HEK293 (cell line): ENCODE data around the gene PLXNA2.

Experiments
- CTCF ChIA-PET: fragments of 350-600 bp; formaldehyde crosslinking; extraction: SDS; loops from one replicate; lab custom pipeline; 2021; ENCODE audit warnings: antibody characterized with exemption; lab: Yijun Ruan, JAX
- POLR2A ChIA-PET: fragments of 300-600 bp; formaldehyde crosslinking; extraction: SDS; loops from one replicate; lab custom pipeline; 2020; ENCODE audit warnings: antibody characterized with exemption, inconsistent platforms; lab: Yijun Ruan, JAX
- H3K27ac ChIP-seq: fragments of 200-500 bp; sonication (Bioruptor generic); 2 replicates; pipeline ENCODE4 v1.5.1; 2014; ENCODE audit warnings: low read depth, low read length, control low read depth, inconsistent platforms; ENCODE audit errors: extremely low read depth
- H3K36me3 ChIP-seq, 2 experiments: fragments of 200-500 bp in 1 of 2; sonication (Bioruptor generic) in 1 of 2; 1 replicate in 1 of 2; 2 replicates in 1 of 2; pipeline ENCODE4 v1.5.1; 2014 to 2017; ENCODE audit warnings: inconsistent platforms in 2 of 2, low read length in 2 of 2; ENCODE audit not compliant: control insufficient read depth in 2 of 2, insufficient read depth in 1 of 2
- H3K4me1 ChIP-seq: fragments of 200-500 bp; sonication (Bioruptor generic); 2 replicates; pipeline ENCODE4 v1.5.1; 2014; ENCODE audit warnings: mild to moderate bottlenecking, low read length, inconsistent platforms; ENCODE audit not compliant: control insufficient read depth, insufficient read depth
- H3K4me3 ChIP-seq: 2 replicates; pipeline ENCODE4 v1.5.1; 2011; ENCODE audit warnings: low read depth, mild to moderate bottlenecking, control low read depth, low read length, moderate library complexity
- H3K9me3 ChIP-seq: fragments of 200-500 bp; sonication (Bioruptor generic); 2 replicates; pipeline ENCODE4 v1.5.1; 2014; ENCODE audit warnings: low read depth, low read length, inconsistent platforms; ENCODE audit not compliant: control insufficient read depth, insufficient read depth
- EGR2 ChIP-seq: fragments of 450-650 bp; formaldehyde crosslinking; IDR thresholded peaks from 2 replicates; pipeline ENCODE4 v1.5.1; 2016; ENCODE audit warnings: low read depth, missing biosample characterization, missing genetic modification characterization
- FEZF1 ChIP-seq: fragments of 450-650 bp; formaldehyde crosslinking; IDR thresholded peaks from 2 replicates; pipeline ENCODE4 v1.5.1; 2016; ENCODE audit warnings: missing biosample characterization, missing genetic modification characterization
- GLIS1 ChIP-seq: fragments of 450-650 bp; formaldehyde crosslinking; IDR thresholded peaks from 2 replicates; pipeline ENCODE4 v1.5.1; 2016; ENCODE audit warnings: missing biosample characterization, missing genetic modification characterization
- HOXC10 ChIP-seq: sonication (generic); formaldehyde crosslinking; IDR thresholded peaks from 2 replicates; pipeline ENCODE4 v1.8.1; 2023; ENCODE audit warnings: mild to moderate bottlenecking, missing genetic modification reagents
- KLF16 ChIP-seq: fragments of 450-650 bp; formaldehyde crosslinking; IDR thresholded peaks from 2 replicates; pipeline ENCODE4 v1.5.1; 2017; ENCODE audit warnings: missing biosample characterization, missing genetic modification characterization
- OVOL3 ChIP-seq: fragments of 450-650 bp; formaldehyde crosslinking; IDR thresholded peaks from 2 replicates; pipeline ENCODE4 v1.5.1; 2016; ENCODE audit warnings: missing biosample characterization, missing genetic modification characterization
- PRDM10 ChIP-seq: fragments of 450-650 bp; formaldehyde crosslinking; IDR thresholded peaks from 2 replicates; pipeline ENCODE4 v1.5.1; 2016; ENCODE audit warnings: missing biosample characterization, missing genetic modification characterization
- SCRT1 ChIP-seq: fragments of 450-650 bp; formaldehyde crosslinking; IDR thresholded peaks from 2 replicates; pipeline ENCODE4 v1.5.1; 2016; ENCODE audit warnings: missing biosample characterization, missing genetic modification characterization, borderline replicate concordance
- SETDB1 ChIP-seq: IDR thresholded peaks from one replicate; pipeline ENCODE4 v1.6.1; 2017; ENCODE audit warnings: mild to moderate bottlenecking, low read length, moderate library complexity, mixed read lengths; ENCODE audit not compliant: insufficient read length
- TCF7L2 ChIP-seq: IDR thresholded peaks from 2 replicates; pipeline ENCODE4 v1.6.1; 2011; ENCODE audit warnings: low read depth, mild to moderate bottlenecking, inconsistent platforms, low read length, moderate library complexity, borderline replicate concordance
- WT1 ChIP-seq: fragments of 450-650 bp; formaldehyde crosslinking; IDR thresholded peaks from 2 replicates; pipeline ENCODE4 v1.5.1; 2016; ENCODE audit warnings: missing biosample characterization, missing genetic modification characterization
- ZBTB1 ChIP-seq: fragments of 450-650 bp; formaldehyde crosslinking; IDR thresholded peaks from 2 replicates; pipeline ENCODE4 v1.5.1; 2016; ENCODE audit warnings: missing biosample characterization, missing genetic modification characterization
- ZBTB17 ChIP-seq: fragments of 450-650 bp; formaldehyde crosslinking; IDR thresholded peaks from 2 replicates; pipeline ENCODE4 v1.5.1; 2016; ENCODE audit warnings: missing biosample characterization, missing genetic modification characterization
- ZBTB48 ChIP-seq: fragments of 450-650 bp; formaldehyde crosslinking; IDR thresholded peaks from 2 replicates; pipeline ENCODE4 v1.5.1; 2016; ENCODE audit warnings: missing biosample characterization, missing genetic modification characterization
- ZBTB8A ChIP-seq: fragments of 450-650 bp; formaldehyde crosslinking; IDR thresholded peaks from 2 replicates; pipeline ENCODE4 v1.5.1; 2016; ENCODE audit warnings: missing biosample characterization, missing genetic modification characterization
- ZFP3 ChIP-seq: fragments of 450-650 bp; formaldehyde crosslinking; IDR thresholded peaks from 2 replicates; pipeline ENCODE4 v1.5.1; 2016; ENCODE audit warnings: low read depth, missing biosample characterization, missing genetic modification characterization
- ZNF10 ChIP-seq: fragments of 450-650 bp; formaldehyde crosslinking; IDR thresholded peaks from 2 replicates; pipeline ENCODE4 v1.5.1; 2017; ENCODE audit warnings: missing biosample characterization, missing genetic modification characterization
- ZNF140 ChIP-seq: fragments of 450-650 bp; formaldehyde crosslinking; IDR thresholded peaks from 2 replicates; pipeline ENCODE4 v1.5.1; 2016; ENCODE audit warnings: missing biosample characterization, missing genetic modification characterization
- ZNF155 ChIP-seq: fragments of 450-650 bp; formaldehyde crosslinking; IDR thresholded peaks from 2 replicates; pipeline ENCODE4 v1.5.1; 2016; ENCODE audit warnings: missing biosample characterization, missing genetic modification characterization
- ZNF16 ChIP-seq: fragments of 450-650 bp; formaldehyde crosslinking; IDR thresholded peaks from 2 replicates; pipeline ENCODE4 v1.5.1; 2016; ENCODE audit warnings: low read depth, missing biosample characterization, missing genetic modification characterization
- ZNF169 ChIP-seq: fragments of 450-650 bp; formaldehyde crosslinking; IDR thresholded peaks from 2 replicates; pipeline ENCODE4 v1.5.1; 2016; ENCODE audit warnings: missing biosample characterization, missing genetic modification characterization
- ZNF175 ChIP-seq: fragments of 450-650 bp; formaldehyde crosslinking; IDR thresholded peaks from 2 replicates; pipeline ENCODE4 v1.5.1; 2016; ENCODE audit warnings: missing biosample characterization, missing genetic modification characterization
- ZNF223 ChIP-seq: fragments of 450-650 bp; formaldehyde crosslinking; IDR thresholded peaks from 2 replicates; pipeline ENCODE4 v1.5.1; 2016; ENCODE audit warnings: missing biosample characterization, missing genetic modification characterization
- ZNF266 ChIP-seq: fragments of 450-650 bp; formaldehyde crosslinking; IDR thresholded peaks from 2 replicates; pipeline ENCODE4 v1.5.1; 2016; ENCODE audit warnings: missing biosample characterization, missing genetic modification characterization, low read depth
- ZNF311 ChIP-seq: fragments of 450-650 bp; formaldehyde crosslinking; IDR thresholded peaks from 2 replicates; pipeline ENCODE4 v1.5.1; 2017; ENCODE audit warnings: missing biosample characterization, missing genetic modification characterization, borderline replicate concordance
- ZNF335 ChIP-seq: fragments of 450-650 bp; formaldehyde crosslinking; conservative IDR thresholded peaks from 2 replicates; pipeline ENCODE4 v1.5.1; 2016; ENCODE audit warnings: missing biosample characterization, missing genetic modification characterization
- ZNF560 ChIP-seq: fragments of 450-650 bp; formaldehyde crosslinking; IDR thresholded peaks from 2 replicates; pipeline ENCODE4 v1.5.1; 2017; ENCODE audit warnings: missing biosample characterization, missing genetic modification characterization, borderline replicate concordance
- ZNF664 ChIP-seq: fragments of 450-650 bp; formaldehyde crosslinking; IDR thresholded peaks from 2 replicates; pipeline ENCODE4 v1.5.1; 2016; ENCODE audit warnings: missing biosample characterization, missing genetic modification characterization
- ZNF830 ChIP-seq: fragments of 450-650 bp; IDR thresholded peaks from 2 replicates; pipeline ENCODE4 v1.5.0; 2018; ENCODE audit warnings: missing biosample characterization, missing genetic modification characterization, low read depth, mild to moderate bottlenecking, moderate library complexity

Gene PLXNA2

GRCh38 chr1:208153386-208153785, 90.8 kb downstream of the PLXNA2 start:
- H3K9me3 ChIP-seq = no peaks in the 10 kb centered on the region
- ChIA-PET POLR2A (no interaction called here), CTCF (interaction anchor here (1.0 kb wide), 1 partner anchor 92 kb away, joined by 3 read pairs; no protein-coding TSS in a partner anchor)
- no peak overlapping the region for H3K27ac ChIP-seq
- no peaks in the 10 kb centered on the region for H3K36me3 ChIP-seq
- no peak overlapping the region for H3K4me3 ChIP-seq
- peaks cover 7% of the 10 kb centered on the region; the same call in 1 of the 2 replicates for H3K4me1 ChIP-seq
- TF ChIP-seq SETDB1 (no peak), TCF7L2 (no peak), OVOL3 (tag by site-specific recombination) (no peak), SCRT1 (tag by site-specific recombination) (no peak), ZNF155 (tag by site-specific recombination) (no peak), EGR2 (no peak), ZNF169 (tag by site-specific recombination) (no peak), ZNF175 (tag by site-specific recombination) (no peak), KLF16 (tag by site-specific recombination) (no peak), ZNF223 (tag by site-specific recombination) (no peak), ZNF311 (no peak), ZNF560 (tag by site-specific recombination) (no peak), ZNF266 (tag by site-specific recombination) (no peak), ZNF140 (no peak), ZFP3 (tag by site-specific recombination) (no peak), ZBTB48 (tag by site-specific recombination) (no peak)

GRCh38 chr1:208151728-208152598, 92.2 kb downstream of the PLXNA2 start:
- Histone ChIP-seq H3K4me3 (no peak overlapping the region), H3K9me3 (no peaks in the 10 kb centered on the region), H3K36me3 (no peaks in the 10 kb centered on the region), H3K27ac (no peak overlapping the region), H3K4me1 (peaks cover 3% of the 10 kb centered on the region; the same call in 1 of the 2 replicates)
- ChIA-PET POLR2A (no interaction called here), CTCF (interaction anchor here (0.6 to 2.7 kb wide), 4 partner anchors 20 to 87 kb away, joined by 3 to 22 read pairs (median 4); no protein-coding TSS in a partner anchor)
- TF ChIP-seq ZNF335 = no peak
- peak; percentile 51; the same call in 1 of the 2 replicates for TF ChIP-seq WT1
- no peak for TF ChIP-seq ZBTB17 (tag by site-specific recombination)
- TF ChIP-seq ZNF223 (tag by site-specific recombination) = no peak
- TF ChIP-seq ZBTB1 (tag by site-specific recombination) = no peak
- TF ChIP-seq ZBTB8A (tag by site-specific recombination) = peak; percentile 52; the same call in 1 of the 2 replicates
- TF ChIP-seq ZNF664 = 0 out of 2 replicates have a peak, but pooled peaks have one; percentile 39
- TF ChIP-seq PRDM10 (tag by site-specific recombination) = no peak
- TF ChIP-seq FEZF1 = 0 out of 2 replicates have a peak, but pooled peaks have one; percentile 5
- no peak for TF ChIP-seq ZNF10
- peak; percentile 21; the same call in 1 of the 2 replicates for TF ChIP-seq GLIS1 (tag by site-specific recombination)
- no peak for TF ChIP-seq ZNF16
- TF ChIP-seq HOXC10 (CRISPR knock-in tag) = no peak
- no peak for TF ChIP-seq ZNF830 (tag by site-specific recombination)
